IPS-15b (cell line): ENCODE data around the gene SLC9A9.

Experiments
- H3K27me3 ChIP-seq: one replicate; pipeline ENCODE4 v1.6.1; 2013; ENCODE audit warnings: low read length; ENCODE audit not compliant: control insufficient read depth, insufficient read depth
- H3K36me3 ChIP-seq: one replicate; pipeline ENCODE4 v1.6.1; 2013; ENCODE audit warnings: low read length; ENCODE audit not compliant: control insufficient read depth, insufficient read depth
- H3K4me1 ChIP-seq: one replicate; pipeline ENCODE4 v1.6.1; 2013; ENCODE audit warnings: mild to moderate bottlenecking, low read length; ENCODE audit not compliant: control insufficient read depth, insufficient read depth
- H3K4me3 ChIP-seq: one replicate; pipeline ENCODE4 v1.5.1; 2013; ENCODE audit warnings: low read depth, low read length
- H3K9ac ChIP-seq: one replicate; pipeline ENCODE4 v1.6.1; 2013; ENCODE audit warnings: low read depth, mild to moderate bottlenecking, low read length
- H3K9me3 ChIP-seq: one replicate; pipeline ENCODE4 v1.6.1; 2013; ENCODE audit warnings: mild to moderate bottlenecking, low read length; ENCODE audit not compliant: control insufficient read depth, insufficient read depth

The SLC9A9 gene

DNA sequence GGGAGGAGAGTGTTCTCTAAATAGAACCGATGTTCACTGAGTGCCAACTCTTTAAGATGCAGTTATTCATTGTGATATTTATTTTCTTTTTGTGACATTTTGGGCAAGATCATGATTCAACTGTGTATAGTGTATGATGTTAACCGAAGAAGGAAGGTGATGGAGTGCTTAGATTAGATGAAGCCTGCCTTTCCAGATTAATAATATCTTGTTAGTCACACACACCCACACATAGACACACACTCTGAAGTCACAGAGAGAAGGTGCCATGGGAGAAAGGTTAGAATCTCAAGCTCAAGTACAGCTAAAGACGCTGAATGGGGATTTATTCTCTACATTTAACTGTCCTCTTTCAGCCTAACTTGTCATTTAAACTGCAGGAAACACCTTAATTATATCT lies 77.0 kb downstream of the SLC9A9 start:
- no peaks in the 10 kb centered on the region for H3K4me1 ChIP-seq
- no peak overlapping the region for H3K4me3 ChIP-seq
- H3K27me3 ChIP-seq: no peaks in the 10 kb centered on the region
- H3K9ac ChIP-seq: no peak overlapping the region
- H3K36me3 ChIP-seq: no peaks in the 10 kb centered on the region
- no peaks in the 10 kb centered on the region for H3K9me3 ChIP-seq

DNA sequence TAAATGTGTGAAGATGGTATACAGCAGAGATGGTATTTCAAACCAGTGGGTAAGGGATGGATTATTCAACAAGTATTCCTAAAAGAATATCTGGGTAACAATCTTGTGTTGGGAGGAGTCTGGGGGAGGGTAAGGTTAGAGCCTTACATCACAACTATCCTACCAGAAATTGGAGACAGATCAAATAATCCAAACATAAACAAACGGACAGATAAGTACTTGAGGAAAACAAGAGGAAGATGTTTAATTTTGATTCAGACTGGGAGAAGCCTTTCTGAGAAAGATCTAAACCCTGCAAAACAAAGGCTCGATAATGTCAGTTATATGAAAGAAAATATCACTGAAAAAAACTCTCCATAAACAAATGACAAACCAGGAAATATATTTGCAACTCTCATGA lies 77.9 kb downstream of the SLC9A9 start:
- Histone ChIP-seq H3K27me3 (no peaks in the 10 kb centered on the region), H3K4me3 (no peak overlapping the region), H3K9ac (no peak overlapping the region), H3K9me3 (no peaks in the 10 kb centered on the region), H3K36me3 (no peaks in the 10 kb centered on the region), H3K4me1 (no peaks in the 10 kb centered on the region)

DNA sequence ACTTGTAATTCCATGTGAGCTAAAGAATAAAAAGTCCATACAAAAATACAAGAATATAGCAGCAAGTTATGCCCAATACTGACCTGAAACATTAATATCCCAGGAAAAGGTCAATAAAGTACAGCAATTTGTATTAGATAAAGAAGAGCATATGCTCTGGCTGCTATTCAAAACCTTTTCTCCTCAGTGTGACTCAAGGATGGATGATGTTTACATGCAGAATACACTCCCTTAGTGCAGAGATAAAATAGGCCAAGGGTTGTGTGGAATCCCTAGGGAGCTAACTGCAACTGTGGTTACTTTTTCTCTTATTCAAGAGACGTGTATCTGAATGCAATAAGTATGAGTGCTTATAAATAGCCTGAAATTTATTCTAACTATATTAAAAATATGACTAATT lies 78.7 kb downstream of the SLC9A9 start:
- Histone ChIP-seq H3K27me3 (no peaks in the 10 kb centered on the region), H3K9me3 (no peaks in the 10 kb centered on the region), H3K4me1 (no peaks in the 10 kb centered on the region), H3K4me3 (no peak overlapping the region), H3K9ac (no peak overlapping the region), H3K36me3 (no peaks in the 10 kb centered on the region)

DNA sequence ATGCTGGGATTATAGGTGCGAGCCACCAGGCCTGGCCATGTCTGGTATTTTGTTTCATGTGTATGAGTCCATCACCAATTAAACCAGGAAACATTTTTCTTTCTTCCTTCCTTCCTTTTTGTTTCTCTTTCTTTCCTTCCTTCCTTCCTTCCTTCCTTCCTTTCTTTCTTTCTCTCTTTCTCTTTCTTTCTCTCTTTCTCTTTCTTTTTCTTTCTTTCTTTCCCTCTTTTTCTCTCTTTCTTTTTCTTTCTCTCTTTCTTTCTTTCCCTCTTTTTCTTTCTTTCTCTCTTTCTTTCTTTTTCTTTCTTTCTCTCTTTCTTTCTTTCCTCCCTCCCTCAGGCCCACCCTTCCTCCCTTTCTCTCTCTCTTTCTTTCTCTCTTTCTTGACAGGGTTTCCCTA lies 83.4 kb downstream of the SLC9A9 start:
- no peak overlapping the region for H3K9ac ChIP-seq
- H3K4me1 ChIP-seq: no peaks in the 10 kb centered on the region
- no peak overlapping the region for H3K4me3 ChIP-seq

DNA sequence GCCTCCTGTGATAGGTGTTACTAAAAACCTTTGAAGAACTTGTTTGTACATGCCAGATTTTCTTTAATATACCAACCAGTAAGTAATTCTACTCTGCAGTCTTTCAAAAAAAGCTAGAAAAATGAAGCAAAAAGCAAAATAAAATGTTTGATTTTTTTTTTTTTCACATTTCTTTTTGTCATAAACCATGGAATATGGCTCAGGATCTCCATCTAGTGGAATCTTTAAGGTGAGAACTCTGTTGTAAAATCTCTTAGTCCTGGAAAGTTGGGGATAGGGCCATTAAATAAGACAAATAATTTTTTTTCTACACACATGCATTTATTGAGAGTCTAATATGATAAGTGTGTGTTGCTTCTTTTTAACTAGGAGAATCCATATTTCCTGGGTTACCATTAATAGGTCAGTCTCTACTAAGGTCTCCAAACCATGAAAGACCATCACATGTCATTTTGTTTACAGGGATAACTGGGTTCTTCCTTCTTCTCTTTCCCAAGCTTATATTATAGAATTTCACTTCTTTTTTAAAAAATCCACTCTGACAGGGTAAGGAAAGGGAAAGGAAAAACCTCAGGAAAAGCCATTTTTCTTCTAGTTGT lies 84.6 kb downstream of the SLC9A9 start:
- Histone ChIP-seq H3K4me3 (no peak overlapping the region), H3K4me1 (no peaks in the 10 kb centered on the region), H3K36me3 (no peaks in the 10 kb centered on the region), H3K27me3 (no peaks in the 10 kb centered on the region), H3K9ac (no peak overlapping the region), H3K9me3 (no peaks in the 10 kb centered on the region)

More for the DNA sequence above, 83.4 kb downstream of the SLC9A9 start:
- H3K36me3 ChIP-seq: no peaks in the 10 kb centered on the region
- no peaks in the 10 kb centered on the region for H3K27me3 ChIP-seq
- H3K9me3 ChIP-seq: no peaks in the 10 kb centered on the region

DNA sequence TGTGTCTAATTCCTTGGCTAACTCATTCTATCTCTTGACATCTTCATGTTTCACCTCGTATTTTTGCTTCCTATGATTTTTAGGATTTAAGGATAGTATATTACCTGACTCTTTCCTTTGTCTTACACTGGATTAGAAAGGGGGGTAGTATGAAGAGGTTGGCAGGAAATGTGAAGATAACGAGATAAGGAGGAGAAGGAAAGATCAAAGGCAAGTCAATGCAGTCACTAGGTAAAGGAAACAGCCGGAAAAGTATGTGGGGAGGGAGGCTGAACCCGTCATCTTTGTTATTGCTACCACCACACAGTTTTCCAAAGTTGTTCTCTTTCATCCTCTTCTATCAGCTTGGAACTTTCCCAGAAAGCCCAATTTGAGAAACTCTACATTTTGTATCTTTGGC lies 90.6 kb downstream of the SLC9A9 start:
- no peaks in the 10 kb centered on the region for H3K4me1 ChIP-seq
- no peaks in the 10 kb centered on the region for H3K27me3 ChIP-seq
- no peak overlapping the region for H3K4me3 ChIP-seq

DNA sequence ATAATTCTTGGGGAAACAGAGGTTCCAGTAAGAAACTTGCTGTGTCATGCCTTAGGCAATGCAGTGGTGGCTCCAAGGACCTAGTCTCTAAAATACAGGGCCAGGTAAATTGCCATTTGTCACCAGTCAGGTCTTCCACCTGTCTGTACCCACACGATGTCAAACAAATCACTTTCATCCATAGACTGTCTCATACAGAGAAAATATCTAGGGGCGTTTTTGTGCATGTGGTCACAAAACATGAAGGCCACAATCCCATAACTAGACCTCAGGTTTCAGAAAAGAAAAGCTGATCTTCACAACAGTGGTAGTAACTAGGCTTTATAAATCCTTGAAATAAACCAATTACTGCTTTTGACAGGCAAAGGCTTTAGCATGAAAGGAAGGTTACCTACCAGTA lies 92.3 kb downstream of the SLC9A9 start:
- Histone ChIP-seq H3K27me3 (no peaks in the 10 kb centered on the region), H3K9ac (no peak overlapping the region), H3K4me3 (no peak overlapping the region), H3K36me3 (no peaks in the 10 kb centered on the region), H3K4me1 (no peaks in the 10 kb centered on the region), H3K9me3 (no peaks in the 10 kb centered on the region)

More for the DNA sequence above, 90.6 kb downstream of the SLC9A9 start:
- no peak overlapping the region for H3K9ac ChIP-seq
- no peaks in the 10 kb centered on the region for H3K36me3 ChIP-seq
- no peaks in the 10 kb centered on the region for H3K9me3 ChIP-seq

DNA sequence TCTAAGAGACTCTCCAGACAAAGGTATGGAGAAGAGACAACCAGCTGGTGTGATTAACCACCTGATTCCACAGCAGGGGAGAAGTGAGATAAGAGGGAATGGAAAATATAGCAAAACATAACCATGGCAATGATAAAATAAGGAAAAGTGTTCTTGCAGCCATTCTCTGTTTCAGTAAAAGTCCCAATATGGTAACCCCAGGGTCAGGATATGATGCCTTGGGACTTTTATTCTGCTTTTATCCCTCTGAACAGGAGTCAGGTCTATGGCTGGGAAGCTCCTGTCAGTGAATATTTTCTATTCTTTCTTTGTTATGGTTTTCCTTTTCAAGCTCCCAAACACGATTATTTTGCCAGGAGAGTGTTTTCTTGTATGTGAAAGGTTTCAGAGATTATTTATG lies 94.2 kb downstream of the SLC9A9 start:
- Histone ChIP-seq H3K9me3 (no peaks in the 10 kb centered on the region), H3K4me1 (peaks cover 2% of the 10 kb centered on the region), H3K27me3 (no peaks in the 10 kb centered on the region), H3K4me3 (no peak overlapping the region), H3K9ac (no peak overlapping the region), H3K36me3 (no peaks in the 10 kb centered on the region)

DNA sequence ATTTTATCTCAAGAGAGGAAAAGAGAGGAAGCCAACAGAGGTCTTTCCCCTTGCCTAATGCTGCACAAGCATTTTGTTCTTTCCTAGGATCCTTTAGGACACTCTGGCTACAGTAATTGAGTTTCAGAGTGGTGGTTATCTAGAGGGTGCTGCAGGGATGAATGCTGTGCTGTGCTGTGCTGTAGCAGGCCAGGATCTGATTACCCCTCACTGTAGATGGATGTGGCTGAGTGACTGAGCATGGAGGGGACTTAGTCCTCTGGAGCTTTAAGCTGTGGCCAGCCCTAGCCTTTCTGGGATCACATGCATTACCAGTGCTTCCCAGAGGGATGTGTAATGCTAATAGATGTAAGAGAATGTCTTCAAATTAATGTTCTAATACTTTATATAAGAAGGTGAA lies 94.8 kb downstream of the SLC9A9 start:
- H3K9ac ChIP-seq: no peak overlapping the region
- H3K4me1 ChIP-seq: peaks cover 2% of the 10 kb centered on the region
- no peaks in the 10 kb centered on the region for H3K27me3 ChIP-seq
- H3K36me3 ChIP-seq: no peaks in the 10 kb centered on the region
- no peaks in the 10 kb centered on the region for H3K9me3 ChIP-seq
- H3K4me3 ChIP-seq: no peak overlapping the region

DNA sequence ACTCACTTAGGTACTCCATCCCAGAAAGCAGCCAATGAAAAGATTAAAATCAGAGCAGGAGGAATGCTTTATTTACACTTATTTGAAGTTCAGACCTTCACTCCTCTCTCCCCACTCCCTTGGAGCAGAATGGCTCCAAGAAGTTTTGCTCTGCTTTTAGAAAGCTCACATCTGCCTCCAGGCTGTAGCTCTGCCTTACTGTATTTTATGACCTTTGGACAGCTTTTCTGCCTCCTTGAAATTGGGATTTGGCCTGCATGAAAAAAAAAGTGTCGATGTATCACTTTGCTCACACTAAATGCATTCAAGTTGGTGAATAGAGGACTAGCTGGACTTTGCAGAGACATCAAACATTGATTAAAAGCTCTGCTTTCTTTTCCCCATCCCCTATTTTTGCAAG lies 95.3 kb downstream of the SLC9A9 start:
- Histone ChIP-seq H3K4me3 (no peak overlapping the region), H3K9ac (no peak overlapping the region)

DNA sequence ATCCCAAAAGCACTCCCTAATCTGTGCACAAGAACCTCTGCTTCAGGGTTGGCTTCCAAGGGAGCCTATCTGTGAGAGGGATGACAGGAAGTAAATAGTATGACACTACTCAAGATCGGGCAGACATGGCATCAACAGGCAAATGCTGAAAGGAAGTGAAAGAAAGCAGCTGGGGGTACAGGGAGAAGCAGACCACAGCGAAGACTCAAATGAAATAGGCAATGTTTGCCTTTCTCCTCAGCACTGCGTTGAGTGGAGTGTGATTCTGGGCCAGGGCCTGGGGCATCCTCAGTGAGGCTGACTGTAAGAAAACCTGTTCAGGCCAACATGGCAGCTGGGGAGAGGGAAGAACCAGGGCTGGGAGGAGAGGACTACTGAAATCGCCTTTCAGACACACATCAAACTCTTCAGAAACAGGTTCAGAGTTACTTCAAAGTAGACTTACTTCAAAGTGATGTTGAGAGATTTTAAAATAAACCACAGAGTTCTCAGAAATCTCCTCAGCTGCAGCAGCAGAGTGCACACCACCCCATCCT lies 96.6 kb downstream of the SLC9A9 start:
- Histone ChIP-seq H3K4me1 (peaks cover 2% of the 10 kb centered on the region), H3K36me3 (no peaks in the 10 kb centered on the region), H3K4me3 (no peak overlapping the region), H3K27me3 (no peaks in the 10 kb centered on the region), H3K9me3 (no peaks in the 10 kb centered on the region), H3K9ac (no peak overlapping the region)

More for the DNA sequence above, 95.3 kb downstream of the SLC9A9 start:
- Histone ChIP-seq H3K9me3 (no peaks in the 10 kb centered on the region), H3K36me3 (no peaks in the 10 kb centered on the region), H3K27me3 (no peaks in the 10 kb centered on the region), H3K4me1 (peaks cover 2% of the 10 kb centered on the region)

DNA sequence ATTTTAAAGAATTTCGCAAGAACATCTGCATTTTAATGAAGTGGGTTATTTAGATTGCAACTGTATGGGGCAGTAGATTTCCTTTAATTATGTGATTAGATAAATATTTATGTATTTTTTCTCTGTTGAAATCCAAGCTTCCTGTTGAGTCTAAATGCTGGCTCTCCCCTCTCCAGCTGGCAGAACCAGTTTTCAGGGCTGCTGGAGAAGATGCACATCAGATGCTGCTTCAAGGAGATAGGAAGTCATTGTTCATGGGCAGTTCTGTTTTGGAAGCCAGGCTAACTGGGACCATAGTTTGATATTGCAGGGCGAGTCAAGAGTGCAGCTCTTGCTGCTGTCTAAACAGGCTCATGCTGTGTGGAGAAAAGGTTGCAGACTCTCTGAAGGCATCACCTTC lies 97.4 kb downstream of the SLC9A9 start:
- H3K4me1 ChIP-seq: peaks cover 2% of the 10 kb centered on the region
- no peaks in the 10 kb centered on the region for H3K9me3 ChIP-seq
- H3K36me3 ChIP-seq: no peaks in the 10 kb centered on the region
- no peaks in the 10 kb centered on the region for H3K27me3 ChIP-seq
- H3K4me3 ChIP-seq: no peak overlapping the region
- H3K9ac ChIP-seq: no peak overlapping the region
